Ascending aorta (tissue), 2 donors: ENCODE measurements around the gene C11orf98. TPM values are rescaled to one million over a fixed set of nuclear protein-coding genes. Genes with fewer than 3 reads are reported as not detected.

Source experiments
- DNase-seq, 2 donors: peaks; one replicate each; pipeline ENCODE4 v3.0.0-alpha.2; 2019; ENCODE audit warnings: low spot score in 2 of 2
- H3K27ac ChIP-seq, 2 donors: fragments of 200-600 bp; sonication (generic); one replicate each; pipeline ENCODE4 v1.5.1; 2016 to 2017; ENCODE audit warnings: mild to moderate bottlenecking in 1 of 2
- H3K27me3 ChIP-seq: fragments of 200-600 bp; sonication (generic); one replicate; pipeline ENCODE4 v1.5.1; 2017
- H3K36me3 ChIP-seq, 2 donors: fragments of 200-600 bp; sonication (generic); one replicate each; pipeline ENCODE4 v1.5.1; 2016
- H3K4me1 ChIP-seq, 2 donors: fragments of 200-600 bp; sonication (generic); one replicate each; pipeline ENCODE4 v1.5.1; 2016 to 2017; ENCODE audit warnings: mild to moderate bottlenecking in 1 of 2
- H3K4me3 ChIP-seq, 2 donors: fragments of 200-600 bp; sonication (generic); one replicate each; pipeline ENCODE4 v1.5.1; 2016 to 2017; ENCODE audit warnings: mild to moderate bottlenecking in 1 of 2
- H3K9me3 ChIP-seq, 2 donors: fragments of 200-600 bp; sonication (generic); one replicate each; pipeline ENCODE4 v1.5.1; 2016
- CTCF ChIP-seq, 3 experiments: fragments of 200-600 bp in 2 of 3; fragments of 450-650 bp in 1 of 3; sonication (generic) in 2 of 3; IDR thresholded peaks; one replicate each; pipeline ENCODE4 v1.5.1; 2016 to 2019; ENCODE audit warnings: antibody characterized with exemption in 3 of 3, mild to moderate bottlenecking in 1 of 3, moderate library complexity in 1 of 3
- intact Hi-C: fragments of 100-400 bp; cut with DNase I; formaldehyde crosslinking; loops from one replicate; pipeline ENCODE4 v1.15.1; 2023
- total RNA-seq: library from RNA; depleted of rRNA; stranded (reverse); fragments of >200 nt; gene quantifications from one replicate; pipeline ENCODE4 v1.1.0, GENCODE V29; 2016

C11orf98 gene
- total RNA-seq, 1 donor from 2014 or later: 49.8 TPM

GRCh38 chr11:62709247-62710000 is 44.4 kb upstream of the C11orf98 start:
- Histone ChIP-seq H3K4me1 (peaks cover 8 to 21% of the 10 kb centered on the region in 2 donors), H3K4me3 (peak overlapping the region; percentile 56 to 75), H3K27me3 (no peaks in the 10 kb centered on the region), H3K36me3 (peaks cover 27 to 37% of the 10 kb centered on the region in 2 donors), H3K27ac (peak overlapping the region; percentile 91 to 94), H3K9me3 (no peaks in the 10 kb centered on the region)
- intact Hi-C loops: loop anchor here (1.0 to 5.0 kb wide), 5 partner anchors 18 to 123 kb away; partner anchors contain the start of genes C11orf98, CSKMT, HNRNPUL2 and STX5
- DNase-seq: peak; percentile 96 to 99
- peak in 1 of 3 experiments; percentile 21 for TF ChIP-seq CTCF (IDR thresholded peaks at IDR 0.05)

GRCh38 chr11:62708793-62709192 is 43.8 kb upstream of the C11orf98 start:
- H3K4me1 ChIP-seq: peaks cover 8 to 21% of the 10 kb centered on the region in 2 donors
- peak overlapping the region; percentile 56 to 75 for H3K4me3 ChIP-seq
- intact Hi-C loops: loop anchor here (1.0 to 5.0 kb wide), 5 partner anchors 19 to 124 kb away; partner anchors contain the start of genes C11orf98, CSKMT, HNRNPUL2 and STX5
- peak overlapping the region; percentile 91 to 94 for H3K27ac ChIP-seq
- DNase-seq: no peak
- H3K27me3 ChIP-seq: no peaks in the 10 kb centered on the region
- H3K36me3 ChIP-seq: peaks cover 21 to 31% of the 10 kb centered on the region in 2 donors
- no peaks in the 10 kb centered on the region for H3K9me3 ChIP-seq
- no peak for TF ChIP-seq CTCF (IDR thresholded peaks at IDR 0.05)

- H3K4me3 ChIP-seq: peak overlapping the region; percentile 56 to 75
These were observed 43.4 kb upstream of the C11orf98 start for GRCh38 chr11:62708392-62708791.

GRCh38 chr11:62707277-62707861 is 42.4 kb upstream of the C11orf98 start, which contains the start of the genes BSCL2 and GNG3:
Gene BSCL2 (minus strand): TSS chr11:62707424. CDS start chr11:62707195, 229 bp downstream.
Gene GNG3 (plus strand): TSS chr11:62707676. CDS start chr11:62708296, 620 bp downstream.
- Histone ChIP-seq H3K36me3 (peaks cover 11 to 18% of the 10 kb centered on the region in 2 donors), H3K4me3 (peak within 1 kb of the TSS; percentile 75 to 76), H3K27me3 (no peaks in the 10 kb centered on the region), H3K4me1 (peaks cover 8 to 21% of the 10 kb centered on the region in 2 donors), H3K27ac (peak within 1 kb of the TSS; percentile 86 to 94), H3K9me3 (no peaks in the 10 kb centered on the region)
- TF ChIP-seq CTCF (IDR thresholded peaks at IDR 0.05): no peak
- intact Hi-C loops: loop anchor here (2.0 to 5.0 kb wide), 3 partner anchors 53 to 125 kb away; partner anchors contain the start of genes INTS5, POLR2G, STX5 and TEX54
- DNase-seq: no peak

More at GRCh38 chr11:62708392-62708791, 43.4 kb upstream of the C11orf98 start:
- intact Hi-C loops: loop anchor here (2.0 to 5.0 kb wide), 2 partner anchors 106 to 124 kb away; partner anchors contain the start of genes STX5 and TEX54
- H3K36me3 ChIP-seq: peaks cover 17 to 27% of the 10 kb centered on the region in 2 donors
- DNase-seq: no peak
- no peaks in the 10 kb centered on the region for H3K9me3 ChIP-seq
- no peak for TF ChIP-seq CTCF (IDR thresholded peaks at IDR 0.05)
- peaks cover 8 to 21% of the 10 kb centered on the region in 2 donors for H3K4me1 ChIP-seq
- H3K27me3 ChIP-seq: no peaks in the 10 kb centered on the region
- H3K27ac ChIP-seq: peak overlapping the region; percentile 91 to 94

- Histone ChIP-seq H3K9me3 (no peaks in the 10 kb centered on the region), H3K27ac (peak overlapping the region; percentile 61 to 86), H3K27me3 (no peaks in the 10 kb centered on the region), H3K4me3 (peak overlapping the region; percentile 75 to 76), H3K36me3 (peaks cover 6 to 12% of the 10 kb centered on the region in 2 donors), H3K4me1 (peaks cover 8 to 21% of the 10 kb centered on the region in 2 donors)
- intact Hi-C loops: loop anchor here (2.0 to 5.0 kb wide), 3 partner anchors 54 to 125 kb away; partner anchors contain the start of genes INTS5, POLR2G, STX5 and TEX54
- DNase-seq: no peak
- no peak for TF ChIP-seq CTCF (IDR thresholded peaks at IDR 0.05)
These were observed 41.8 kb upstream of the C11orf98 start for GRCh38 chr11:62706850-62707247.
